Activated CD4-positive, CD25-positive, alpha-beta regulatory T cell (primary cell): Measurements from ENCODE around the gene CD7.
"Not testable (repeated sequence)": the region's sequence is repeated elsewhere in the genome, so short reads cannot be mapped to it uniquely, and the experiment has no call there.

Experiments
- DNase-seq, 4 experiments: peaks; one replicate each; lab custom pipeline; 2025; lab: John Stamatoyannopoulos, UW

CD7 gene

DNA sequence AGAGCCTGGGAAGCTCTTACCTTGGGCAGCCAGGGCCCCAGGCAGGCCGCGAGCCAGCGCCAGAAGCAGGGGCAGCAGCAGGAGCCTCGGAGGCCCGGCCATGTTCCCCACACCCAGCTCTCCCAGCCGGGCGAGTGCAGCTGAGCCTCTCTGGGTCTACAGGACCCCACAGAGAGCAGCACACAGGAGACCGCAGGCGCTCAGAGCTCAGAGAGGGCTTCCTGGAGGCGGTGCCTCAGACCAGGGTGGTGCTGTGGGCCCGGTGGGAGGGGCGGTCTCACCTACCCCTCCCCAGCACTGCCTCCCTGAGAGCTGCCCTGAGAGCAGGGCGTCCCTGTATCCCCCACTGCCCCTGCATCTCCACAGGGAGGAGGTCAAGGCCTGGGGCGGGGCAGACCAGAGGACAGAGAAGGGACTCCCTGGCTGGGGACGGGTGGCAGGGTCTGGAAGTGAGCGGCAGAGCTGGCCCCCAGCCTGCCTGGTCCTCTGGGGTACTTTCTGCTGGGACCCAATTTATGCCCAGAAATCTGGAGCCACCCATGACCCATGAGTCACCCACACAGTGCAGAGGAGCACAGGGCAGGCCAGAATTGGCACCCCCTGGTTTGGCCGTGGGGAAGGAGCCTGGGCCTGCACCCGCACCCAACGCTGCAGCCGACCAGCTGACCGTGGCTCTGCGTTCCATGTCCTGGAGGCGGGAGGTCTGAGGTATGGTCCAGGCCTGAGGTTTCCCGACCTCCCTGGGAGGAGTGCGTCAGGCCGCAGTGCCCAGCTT lies at the start of gene CD7:
Gene CD7, minus strand, starts transcription at position 215 of the 775 bp plus-strand sequence. Its CDS starts 113 bp downstream, at position 102.
- DNase-seq = peak in 3 of 4 experiments; percentile 36 to 52 (median 43)

DNA sequence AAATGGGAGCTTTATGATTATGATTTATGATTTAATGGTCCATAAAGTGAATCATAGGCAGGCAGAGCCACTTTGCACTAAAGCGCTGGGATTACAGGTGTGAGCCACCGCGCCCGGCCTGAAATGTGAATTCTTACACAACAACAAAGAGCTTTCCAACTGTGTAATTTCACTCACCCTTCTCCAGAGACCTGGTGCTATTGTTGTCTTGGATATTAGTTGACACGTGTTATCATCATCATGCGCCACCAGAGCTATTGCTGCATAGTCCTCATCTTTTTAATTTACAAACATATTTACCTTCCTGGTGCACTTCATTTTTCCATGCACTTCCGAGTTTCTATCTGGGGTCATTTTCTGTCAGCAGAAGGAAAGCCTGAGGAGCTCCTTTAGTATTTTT lies 49.3 kb upstream of the CD7 start:
- DNase-seq = no peak

- DNase-seq = no peak
These were observed 48.3 kb upstream of the CD7 start for GRCh38 chr17:82365606-82366295.

GRCh38 chr17:82361885-82362633 lies 44.7 kb upstream of the CD7 start:
- no peak for DNase-seq

DNA sequence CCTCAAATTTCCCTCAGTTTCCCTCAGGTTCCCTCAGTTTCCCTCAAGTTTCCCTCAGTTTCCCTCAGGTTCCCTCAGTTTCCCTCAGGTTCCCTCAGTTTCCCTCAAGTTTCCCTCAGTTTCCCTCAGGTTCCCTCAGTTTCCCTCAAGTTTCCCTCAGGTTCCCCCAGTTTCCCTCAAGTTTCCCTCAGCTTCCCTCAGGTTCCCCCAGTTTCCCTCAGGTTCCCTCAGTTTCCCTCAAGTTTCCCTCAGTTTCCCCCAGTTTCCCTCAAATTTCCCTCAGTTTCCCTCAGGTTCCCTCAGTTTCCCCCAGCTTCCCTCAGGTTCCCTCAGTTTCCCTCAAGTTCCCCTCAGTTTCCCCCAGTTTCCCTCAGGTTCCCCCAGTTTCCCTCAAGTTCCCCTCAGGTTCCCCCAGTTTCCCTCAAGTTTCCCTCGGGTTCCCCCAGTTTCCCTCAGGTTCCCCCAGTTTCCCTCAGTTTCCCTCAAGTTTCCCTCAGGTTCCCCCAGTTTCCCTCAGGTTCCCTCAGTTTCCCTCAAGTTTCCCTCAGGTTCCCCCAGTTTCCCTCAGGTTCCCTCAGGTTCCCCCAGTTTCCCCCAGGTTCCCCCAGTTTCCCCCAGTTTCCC lies 42.2 kb upstream of the CD7 start:
- not testable (repeated sequence) for DNase-seq

GRCh38 chr17:82358465-82359350 lies 41.3 kb upstream of the CD7 start, which contains the start of gene TEX19:
TSS of gene TEX19 (plus strand) at chr17:82359247. CDS start at chr17:82362151, 2,904 bp downstream.
- DNase-seq = no peak

GRCh38 chr17:82357394-82357793 lies 40.0 kb upstream of the CD7 start:
- DNase-seq = no peak

DNA sequence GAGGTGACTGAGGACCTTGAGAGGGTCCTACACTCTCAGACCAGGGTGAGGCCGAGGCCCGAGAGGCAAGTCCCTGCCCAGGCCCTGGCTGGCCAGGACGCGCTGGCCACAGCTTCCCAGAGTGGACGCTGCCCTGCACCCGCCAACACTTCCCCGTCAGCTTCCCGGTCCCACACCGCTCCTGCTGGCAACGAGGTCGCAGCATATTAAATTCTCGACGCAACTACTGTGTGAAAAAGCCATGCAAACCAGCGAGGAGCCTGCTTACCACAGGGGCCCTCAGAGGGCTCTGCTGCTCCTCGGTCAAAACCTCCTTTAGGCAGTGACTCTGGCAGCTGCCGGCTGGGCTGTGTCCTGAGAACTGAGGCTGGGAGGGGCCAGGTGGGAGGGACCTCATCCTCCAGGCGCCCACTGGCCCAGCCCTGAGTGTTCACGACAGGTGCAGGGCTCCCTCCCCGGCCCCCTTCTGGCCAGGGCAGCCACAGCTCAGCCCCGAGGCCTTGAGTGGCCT lies 39.5 kb upstream of the CD7 start:
- no peak for DNase-seq

DNA sequence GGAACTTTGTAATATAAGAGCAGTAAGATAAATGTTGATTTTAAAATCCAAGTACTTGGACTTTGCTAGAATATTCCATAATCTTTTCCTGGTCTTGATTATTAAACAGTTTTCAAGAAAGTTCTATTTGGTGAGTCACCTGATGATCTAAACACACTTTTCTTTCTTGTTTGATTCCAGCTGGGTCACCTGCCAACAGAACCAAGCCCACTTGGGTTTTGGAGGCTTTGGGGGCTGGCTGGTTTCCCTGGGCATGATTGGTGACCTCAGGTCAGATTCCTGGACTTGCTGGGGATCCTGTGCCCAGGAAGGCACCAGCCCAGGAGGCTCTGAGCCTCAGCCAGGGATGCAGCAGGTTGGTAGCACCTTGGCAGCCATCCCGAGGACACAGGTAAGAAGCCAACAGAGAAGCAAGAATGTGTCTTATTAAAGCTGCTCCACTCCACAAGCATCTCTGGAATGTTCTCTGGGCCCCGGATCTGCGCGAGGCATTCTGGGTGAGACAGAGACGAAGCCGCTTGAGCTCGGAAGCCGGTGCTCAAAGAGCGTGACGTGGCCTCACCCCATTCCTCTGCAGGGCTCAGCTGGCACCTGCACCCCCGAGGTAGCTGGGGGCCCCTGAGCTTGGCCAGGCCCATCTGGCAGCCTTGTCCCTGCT lies 38.5 kb upstream of the CD7 start:
- DNase-seq = no peak

DNA sequence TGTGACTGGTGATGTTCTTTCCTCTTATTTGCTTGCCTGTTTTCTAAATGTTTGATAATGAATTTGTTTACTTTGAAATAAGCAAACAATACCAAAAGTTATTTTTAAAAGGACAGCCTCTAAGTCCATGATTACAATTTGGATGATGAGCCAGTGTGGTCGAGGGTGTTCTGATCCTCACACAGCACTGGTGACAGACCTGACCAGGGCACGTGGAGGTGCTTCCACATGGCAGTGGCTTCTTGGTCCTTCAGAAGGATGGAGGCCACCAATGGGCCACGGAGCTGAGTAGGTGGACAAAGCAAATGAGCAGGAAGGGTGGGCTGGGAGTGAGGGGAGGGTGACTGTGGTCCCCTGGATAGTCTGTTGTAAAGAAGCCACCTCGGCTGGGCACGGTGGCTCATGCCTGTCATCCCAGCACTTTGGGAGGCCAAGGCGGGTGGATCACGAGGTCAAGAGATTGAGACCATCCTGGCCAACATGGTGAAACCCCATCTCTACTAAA lies 37.4 kb upstream of the CD7 start:
- DNase-seq = no peak

DNA sequence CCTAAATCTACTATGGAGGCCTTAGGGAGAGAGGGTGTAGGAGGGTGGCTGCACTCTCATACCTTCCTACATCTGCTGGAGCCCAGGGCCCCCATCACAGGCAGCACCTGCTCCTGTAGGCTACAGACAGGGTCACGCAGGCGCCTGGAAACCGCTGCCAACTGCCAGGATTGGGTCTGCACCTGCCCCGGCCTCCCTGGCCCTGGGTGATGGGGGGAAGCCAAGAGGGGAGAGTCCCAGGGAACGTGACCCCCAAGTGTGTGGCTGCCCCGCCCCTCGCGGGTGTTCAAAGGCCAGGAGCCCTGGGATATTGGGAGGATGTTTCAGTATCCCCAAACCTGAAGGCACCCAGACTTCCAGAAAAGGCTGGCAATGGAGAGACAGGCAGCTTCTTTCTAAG lies 36.1 kb upstream of the CD7 start:
- DNase-seq = no peak

- peak; percentile 63 to 75 (median 72) for DNase-seq
These were observed 34.5 kb upstream of the CD7 start for GRCh38 chr17:82351713-82352488.

- DNase-seq = no peak
These were observed 33.9 kb upstream of the CD7 start for GRCh38 chr17:82351254-82351712.

- DNase-seq = no peak
These were observed 33.0 kb upstream of the CD7 start for GRCh38 chr17:82350182-82351030.

- DNase-seq = no peak
These were observed 31.9 kb upstream of the CD7 start for GRCh38 chr17:82349287-82349701.

DNA sequence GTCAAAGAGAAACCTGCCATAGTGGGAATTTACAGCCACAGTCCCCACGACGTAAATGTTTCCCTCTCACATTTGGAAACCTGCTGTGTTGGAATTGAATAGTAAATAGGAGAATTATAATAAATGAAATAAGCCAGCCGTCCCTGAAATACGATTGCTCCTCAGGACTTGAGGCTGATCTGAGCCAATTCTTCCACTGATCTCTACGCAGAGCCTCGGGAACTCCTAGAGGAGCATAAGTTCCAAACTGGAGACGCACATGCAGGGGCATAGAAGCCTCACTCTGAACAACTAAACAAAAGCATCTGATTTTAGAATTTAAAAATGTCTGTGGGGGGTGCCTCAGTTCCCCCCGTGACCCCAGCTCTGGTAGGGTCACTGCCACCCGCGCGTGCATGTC lies 31.5 kb upstream of the CD7 start:
- DNase-seq = no peak

DNA sequence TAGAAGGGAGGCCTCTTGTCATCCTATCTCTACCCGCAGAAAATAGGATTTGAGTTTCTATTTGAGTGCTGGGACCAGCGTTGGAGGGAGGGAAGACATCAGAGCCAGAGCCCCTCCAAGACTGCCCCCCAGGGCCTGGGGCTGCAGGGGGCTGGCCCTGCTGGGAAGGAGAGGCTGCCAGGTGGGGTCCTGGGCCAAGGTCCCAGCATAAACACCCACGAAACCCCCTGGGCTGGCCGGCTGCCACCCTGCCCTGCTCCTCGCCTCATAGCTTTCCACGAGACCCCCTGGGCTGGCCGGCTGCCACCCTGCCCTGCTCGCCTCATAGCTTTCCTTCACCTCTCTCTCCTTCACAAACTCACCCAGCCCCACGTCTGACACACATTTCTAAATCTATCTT lies 31.0 kb upstream of the CD7 start:
- no peak for DNase-seq

GRCh38 chr17:82347994-82348393 lies 30.6 kb upstream of the CD7 start:
- DNase-seq = not testable (repeated sequence)
